Stimulated activated CD4-positive, alpha-beta T cell treated with anti-CD3 and anti-CD28 coated beads, Interleukin-15, amount 100 ng/mL, for 1 hour (primary cell): ENCODE data around the gene PTBP3.
"Not testable (repeated sequence)": the region's sequence is repeated elsewhere in the genome, so short reads cannot be mapped to it uniquely, and the experiment has no call there.

Experiments used
- DNase-seq, 2 donors: peaks; one replicate each; pipeline ENCODE4 v3.0.0-alpha.2; 2020; ENCODE audit warnings: low read depth in 1 of 2, low spot score in 1 of 2

Gene PTBP3

GRCh38 chr9:112323378-112323854, 10.0 kb downstream of the PTBP3 start:
- DNase-seq, result no peak

- DNase-seq, result no peak
Measured at GRCh38 chr9:112322701-112323377, 10.6 kb downstream of the PTBP3 start.

- no peak for DNase-seq
Measured at GRCh38 chr9:112316258-112316943, 17.0 kb downstream of the PTBP3 start.

- no peak for DNase-seq
Measured at GRCh38 chr9:112315331-112316257, 17.8 kb downstream of the PTBP3 start.

GRCh38 chr9:112312139-112312538, 21.3 kb downstream of the PTBP3 start:
- DNase-seq, result no peak

- DNase-seq, result no peak
Measured at GRCh38 chr9:112311497-112311896, 21.9 kb downstream of the PTBP3 start.

- DNase-seq, result no peak
Measured at GRCh38 chr9:112310826-112311225, 22.6 kb downstream of the PTBP3 start.

GRCh38 chr9:112308588-112308987, 24.8 kb downstream of the PTBP3 start:
- no peak for DNase-seq

GRCh38 chr9:112301420-112301819, 32.0 kb downstream of the PTBP3 start:
- no peak for DNase-seq

GRCh38 chr9:112299514-112299913, 33.9 kb downstream of the PTBP3 start:
- no peak for DNase-seq

- no peak for DNase-seq
Measured at GRCh38 chr9:112296929-112297328, 36.5 kb downstream of the PTBP3 start.

- DNase-seq, result no peak
Measured at GRCh38 chr9:112295174-112295573, 38.2 kb downstream of the PTBP3 start.

- no peak for DNase-seq
Measured at GRCh38 chr9:112288029-112288428, 45.4 kb downstream of the PTBP3 start.

GRCh38 chr9:112286926-112287325, 46.5 kb downstream of the PTBP3 start:
- DNase-seq, result no peak

- no peak for DNase-seq
Measured at GRCh38 chr9:112285056-112285455, 48.4 kb downstream of the PTBP3 start.

GRCh38 chr9:112283582-112284253, 49.7 kb downstream of the PTBP3 start:
- no peak for DNase-seq

- not testable (repeated sequence) for DNase-seq
Measured at GRCh38 chr9:112282841-112283240, 50.6 kb downstream of the PTBP3 start.

- no peak for DNase-seq
Measured at GRCh38 chr9:112280904-112281303, 52.5 kb downstream of the PTBP3 start.

- no peak for DNase-seq
Measured at GRCh38 chr9:112279501-112279900, 53.9 kb downstream of the PTBP3 start.

GRCh38 chr9:112278152-112278551, 55.3 kb downstream of the PTBP3 start:
- no peak for DNase-seq

GRCh38 chr9:112274600-112274999, 58.8 kb downstream of the PTBP3 start:
- DNase-seq, result no peak
